GM12878 (cell line): ENCODE measurements around the gene STXBP1. TPM values are rescaled to one million over a fixed set of nuclear protein-coding genes. Genes with fewer than 3 reads are reported as not detected.

Source experiments
- ATAC-seq: fragments of 200-7000 bp; cut with Tn5 transposase; 3 replicates; pipeline ENCODE4 v1.9.1; 2020; ENCODE audit warnings: mild to moderate bottlenecking, moderate library complexity
- BruUV-seq: library from RNA; stranded (reverse); fragments of 400-500 nt; replicated peaks from 2 replicates; lab custom pipeline; 2021; lab: Mats Ljungman, UMichigan
- CTCF ChIA-PET: fragments of 300-600 bp; sonication (Branson Sonifier 250); formaldehyde crosslinking; extraction: SDS; loops from one replicate; lab custom pipeline; 2021; ENCODE audit warnings: inconsistent platforms; lab: Yijun Ruan, JAX
- POLR2A ChIA-PET: fragments of 350-600 bp; formaldehyde crosslinking; extraction: SDS; loops from one replicate; lab custom pipeline; 2021; ENCODE audit warnings: inconsistent platforms; lab: Charles Lee
- RAD21 ChIA-PET: fragments of 300-600 bp; sonication (Branson Sonifier 250); formaldehyde crosslinking; loops from one replicate; lab custom pipeline; 2023; ENCODE audit warnings: antibody characterized with exemption; ENCODE audit not compliant: unreplicated experiment; lab: Charles Lee
- SMC1A ChIA-PET: fragments of 300-600 bp; sonication (Branson Sonifier 250); formaldehyde crosslinking; loops from one replicate; lab custom pipeline; 2023; ENCODE audit not compliant: unreplicated experiment, uncharacterized antibody; lab: Charles Lee
- DNase-seq: peaks from one replicate; pipeline ENCODE4 v3.0.0-alpha.2; 2011; ENCODE audit warnings: low read depth, low spot score
- FAIRE-seq: peaks from 3 replicates; lab custom pipeline; 2011; peaks lifted over from hg19 to GRCh38; lab: Jason Lieb, UNC
- H2AFZ ChIP-seq: 2 replicates; pipeline ENCODE4 v1.6.0; 2011; ENCODE audit warnings: low read depth, low read length, control low read depth; ENCODE audit not compliant: control insufficient read depth
- H3K27ac ChIP-seq: 2 replicates; pipeline ENCODE4 v1.5.1; 2011; ENCODE audit warnings: control low read depth; ENCODE audit not compliant: control insufficient read depth, insufficient read depth
- H3K27me3 ChIP-seq, 2 experiments: replicated peaks in 1 of 2; 2 replicates each; pipeline versions ENCODE4 v1.6.0 to v1.6.1; 2011; ENCODE audit warnings: low read length in 1 of 2; ENCODE audit not compliant: control insufficient read depth in 2 of 2, insufficient read depth in 2 of 2
- H3K36me3 ChIP-seq, 2 experiments: 2 replicates each; pipeline ENCODE4 v1.5.1; 2011; ENCODE audit warnings: low read length in 1 of 2; ENCODE audit not compliant: control insufficient read depth in 2 of 2, insufficient read depth in 2 of 2
- H3K4me1 ChIP-seq: 2 replicates; pipeline ENCODE4 v1.6.1; 2011; ENCODE audit warnings: mild to moderate bottlenecking, low read length, moderate library complexity, mixed read lengths; ENCODE audit not compliant: control insufficient read depth, insufficient read depth
- H3K4me2 ChIP-seq: 2 replicates; pipeline ENCODE4 v1.6.0; 2011; ENCODE audit warnings: control low read depth; ENCODE audit not compliant: control insufficient read depth, insufficient read depth
- H3K4me3 ChIP-seq: fragments of 200-600 bp; sonication (generic); 2 replicates; pipeline ENCODE4 v1.5.1; 2016
- H3K79me2 ChIP-seq: 2 replicates; pipeline ENCODE4 v1.6.0; 2011; ENCODE audit warnings: low read length; ENCODE audit not compliant: control insufficient read depth, insufficient read depth
- H3K9ac ChIP-seq: 2 replicates; pipeline ENCODE4 v1.8.0; 2011; ENCODE audit warnings: low read length, control low read depth, mixed read lengths; ENCODE audit not compliant: control insufficient read depth, insufficient read depth
- H3K9me3 ChIP-seq: replicated peaks from 3 replicates; pipeline ENCODE4 v1.5.1; 2011; ENCODE audit warnings: mild to moderate bottlenecking, low read length; ENCODE audit not compliant: control insufficient read depth, insufficient read depth
- H4K20me1 ChIP-seq: 2 replicates; pipeline ENCODE4 v1.6.0; 2011; ENCODE audit not compliant: control insufficient read depth, insufficient read depth
- ATF7 ChIP-seq: fragments of 450-650 bp; IDR thresholded peaks from 2 replicates; pipeline ENCODE4 v1.6.1; 2016; ENCODE audit warnings: low read depth, mild to moderate bottlenecking
- BHLHE40 ChIP-seq, 2 experiments: fragments of 450-650 bp in 1 of 2; IDR thresholded peaks; 2 replicates each; pipeline ENCODE4 v1.6.1; 2011 to 2017; ENCODE audit warnings: low read depth in 2 of 2, borderline replicate concordance in 1 of 2, improper control_type of control experiment in 1 of 2, low read length in 1 of 2, mild to moderate bottlenecking in 1 of 2
- HDGF ChIP-seq: fragments of 450-650 bp; IDR thresholded peaks from 2 replicates; pipeline ENCODE4 v1.6.1; 2016; ENCODE audit warnings: antibody characterized with exemption
- IKZF2 ChIP-seq, 2 experiments: fragments of 450-650 bp; IDR thresholded peaks; 2 replicates each; pipeline ENCODE4 v1.6.1; 2017; ENCODE audit warnings: mild to moderate bottlenecking in 2 of 2, moderate library complexity in 2 of 2
- IRF4 ChIP-seq: IDR thresholded peaks from 2 replicates; pipeline ENCODE4 v1.6.1; 2011; ENCODE audit warnings: low read depth, low read length
- POLR2AphosphoS2 ChIP-seq: IDR thresholded peaks from 2 replicates; pipeline ENCODE4 v1.6.1; 2011; ENCODE audit warnings: low read depth, mild to moderate bottlenecking, low read length, improper control_type of control experiment, moderate library complexity
- SMC3 ChIP-seq: IDR thresholded peaks from 2 replicates; pipeline ENCODE4 v1.6.1; 2011; ENCODE audit warnings: low read length, improper control_type of control experiment, borderline replicate concordance
- SUPT20H ChIP-seq: IDR thresholded peaks from 2 replicates; pipeline ENCODE4 v1.6.1; 2011; ENCODE audit warnings: low read depth, mild to moderate bottlenecking, low read length, moderate library complexity, borderline replicate concordance; ENCODE audit not compliant: control insufficient read depth
- TARDBP ChIP-seq: IDR thresholded peaks from 2 replicates; pipeline ENCODE4 v1.6.1; 2016; ENCODE audit warnings: borderline replicate concordance
- WGBS: methylation state at CpG from one replicate; pipeline ENCODE4 v1.1.6; 2016; ENCODE audit warnings: low lambda C conversion rate; ENCODE audit not compliant: insufficient replicate concordance, insufficient coverage; ENCODE audit errors: missing lambda C conversion rate; 5-methylcytosine and 5-hydroxymethylcytosine counted together
- in situ Hi-C: fragments of 300-500 bp; cut with MboI; formaldehyde crosslinking; loops from 9 replicates; pipeline ENCODE4 v1.14.3; 2018; ENCODE audit warnings: mixed read lengths
- intact Hi-C: fragments of 100-400 bp; cut with micrococcal nuclease; formaldehyde crosslinking; loops from one replicate; pipeline ENCODE4 v1.14.2; 2022; ENCODE audit not compliant: unreplicated experiment
- polyA plus RNA-seq, 11 experiments: library from polyadenylated mRNA; depleted of rRNA in 4 of 11; unstranded in 6 of 11; stranded (reverse) in 5 of 11; fragments of >200 nt; fragmentation: Nextera tagmentation in 4 of 11; fragmentation: Illumina TruSeq in 1 of 11; extraction: Ambion mirVana in 4 of 11; extraction: Trizol in 1 of 11; gene quantifications; 1 replicate in 1 of 11; 2 replicates in 10 of 11; pipeline versions ENCODE4 v1.2.1 to v1.2.3, GENCODE V29; 2011 to 2016; ENCODE audit warnings: inconsistent platforms in 2 of 11, missing spikeins in 2 of 11, low read depth in 1 of 11
- total RNA-seq, 4 experiments: library from RNA; depleted of rRNA in 3 of 4; stranded (reverse); fragments of >200 nt in 3 of 4; fragmentation: Illumina TruSeq in 1 of 4; extraction: Trizol in 1 of 4; gene quantifications; 2 replicates each; pipeline versions ENCODE4 v1.2.1 to v1.2.3, GENCODE V29; 2013 to 2021
- TF ChIP-seq, protein P1 (sequence below): fragments of 450-650 bp; IDR thresholded peaks from 2 replicates; pipeline ENCODE4 v1.6.1; 2017; ENCODE audit warnings: antibody characterized with exemption, mild to moderate bottlenecking, moderate library complexity
- TF ChIP-seq, protein P2 (sequence below): fragments of 450-650 bp; IDR thresholded peaks from 2 replicates; pipeline ENCODE4 v1.6.1; 2017; ENCODE audit warnings: mild to moderate bottlenecking, moderate library complexity
- TF ChIP-seq, protein P3 (sequence below): fragments of 450-650 bp; formaldehyde crosslinking; IDR thresholded peaks from 2 replicates; pipeline ENCODE4 v1.4.0; 2022; ENCODE audit warnings: mild to moderate bottlenecking, moderate library complexity

STXBP1 gene
- total and polyA plus RNA-seq, 10 of the 15 experiments (the other 5 are each of a cell fraction or from before 2014, with no cell fraction given), result 0.08 to 0.85 (median 0.31) TPM; not detected in 3

DNA sequence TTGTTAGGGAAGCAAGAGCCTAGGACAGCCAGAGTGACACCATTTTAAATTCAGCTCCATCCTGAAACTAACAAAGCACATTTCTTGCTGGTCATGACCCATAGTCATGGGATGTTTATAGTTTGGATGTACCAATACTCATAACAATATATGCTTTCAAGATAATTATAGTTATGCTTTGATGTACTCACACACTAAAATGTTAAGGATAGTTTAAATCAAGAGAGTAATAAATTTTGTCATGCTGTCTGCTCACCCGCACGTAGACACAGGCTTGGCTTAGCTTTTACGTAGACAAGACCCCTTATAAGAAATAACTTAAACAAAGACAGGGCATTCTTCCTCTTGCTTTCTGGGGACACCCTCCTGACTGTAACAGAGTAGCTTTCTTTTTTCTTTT lies 8.9 kb upstream of the STXBP1 start (continued):
- TF ChIP-seq, protein P1, sequence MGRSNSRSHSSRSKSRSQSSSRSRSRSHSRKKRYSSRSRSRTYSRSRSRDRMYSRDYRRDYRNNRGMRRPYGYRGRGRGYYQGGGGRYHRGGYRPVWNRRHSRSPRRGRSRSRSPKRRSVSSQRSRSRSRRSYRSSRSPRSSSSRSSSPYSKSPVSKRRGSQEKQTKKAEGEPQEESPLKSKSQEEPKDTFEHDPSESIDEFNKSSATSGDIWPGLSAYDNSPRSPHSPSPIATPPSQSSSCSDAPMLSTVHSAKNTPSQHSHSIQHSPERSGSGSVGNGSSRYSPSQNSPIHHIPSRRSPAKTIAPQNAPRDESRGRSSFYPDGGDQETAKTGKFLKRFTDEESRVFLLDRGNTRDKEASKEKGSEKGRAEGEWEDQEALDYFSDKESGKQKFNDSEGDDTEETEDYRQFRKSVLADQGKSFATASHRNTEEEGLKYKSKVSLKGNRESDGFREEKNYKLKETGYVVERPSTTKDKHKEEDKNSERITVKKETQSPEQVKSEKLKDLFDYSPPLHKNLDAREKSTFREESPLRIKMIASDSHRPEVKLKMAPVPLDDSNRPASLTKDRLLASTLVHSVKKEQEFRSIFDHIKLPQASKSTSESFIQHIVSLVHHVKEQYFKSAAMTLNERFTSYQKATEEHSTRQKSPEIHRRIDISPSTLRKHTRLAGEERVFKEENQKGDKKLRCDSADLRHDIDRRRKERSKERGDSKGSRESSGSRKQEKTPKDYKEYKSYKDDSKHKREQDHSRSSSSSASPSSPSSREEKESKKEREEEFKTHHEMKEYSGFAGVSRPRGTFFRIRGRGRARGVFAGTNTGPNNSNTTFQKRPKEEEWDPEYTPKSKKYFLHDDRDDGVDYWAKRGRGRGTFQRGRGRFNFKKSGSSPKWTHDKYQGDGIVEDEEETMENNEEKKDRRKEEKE, result no peak

DNA sequence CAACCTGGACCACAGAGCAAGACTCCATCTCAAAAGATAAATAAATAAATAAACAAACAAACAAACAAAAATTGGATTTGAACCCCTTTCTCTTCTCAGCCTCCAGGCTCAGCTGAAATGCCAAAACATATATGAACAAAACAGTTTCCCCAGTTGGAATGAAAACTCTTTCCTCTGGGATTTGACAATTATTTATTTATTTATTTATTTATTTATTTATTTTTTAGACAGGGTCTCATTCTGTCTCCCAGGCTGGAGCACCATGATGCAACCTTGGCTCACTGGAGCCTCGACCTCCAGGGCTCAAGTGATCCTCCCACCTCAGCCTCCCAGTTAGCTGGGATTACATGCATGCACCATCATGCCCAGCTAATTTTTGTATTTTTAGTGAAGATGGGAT lies 6.0 kb upstream of the STXBP1 start:
- no peaks in the 10 kb centered on the region; the same call in 1 of the 2 replicates for H3K4me1 ChIP-seq
- no peak overlapping the region for H3K27ac ChIP-seq
- no peak overlapping the region for H3K9ac ChIP-seq
- no peaks in the 10 kb centered on the region for H3K9me3 ChIP-seq
- RAD21 ChIA-PET, result no interaction called here
- no peaks in the 10 kb centered on the region for H4K20me1 ChIP-seq
- BruUV-seq, result no TSS peak
- SMC1A ChIA-PET, result no interaction called here
- H2AFZ ChIP-seq, result no peak overlapping the region
- no peak overlapping the region for H3K4me2 ChIP-seq
- DNase-seq (no peak), FAIRE-seq (peak; percentile 38), ATAC-seq (no peak)
- CTCF ChIA-PET, result no interaction called here
- H3K4me3 ChIP-seq, result no peak overlapping the region
- H3K79me2 ChIP-seq, result no peaks in the 10 kb centered on the region
- H3K36me3 ChIP-seq, result no peaks in the 10 kb centered on the region
- 0% methylated on average over 1 of the region's 1 CpG for WGBS
- intact Hi-C loops, result no loop called here
- in situ Hi-C loops, result no loop called here
- POLR2A ChIA-PET, result no interaction called here
- peaks cover 4 to 8% of the 10 kb centered on the region in 2 experiments for H3K27me3 ChIP-seq
- TF ChIP-seq IKZF2 (IDR thresholded peaks at IDR 0.05) (no peak), ATF7 (no peak), SUPT20H (no peak), TARDBP (no peak), SMC3 (no peak), BHLHE40 (IDR thresholded peaks at IDR 0.05; ENCODE audit: borderline replicate concordance in 1 of 2, low read depth in 2 of 2, low read length in 1 of 2) (no peak), IRF4 (no peak), HDGF (no peak), POLR2AphosphoS2 (no peak)
- TF ChIP-seq, protein P2, sequence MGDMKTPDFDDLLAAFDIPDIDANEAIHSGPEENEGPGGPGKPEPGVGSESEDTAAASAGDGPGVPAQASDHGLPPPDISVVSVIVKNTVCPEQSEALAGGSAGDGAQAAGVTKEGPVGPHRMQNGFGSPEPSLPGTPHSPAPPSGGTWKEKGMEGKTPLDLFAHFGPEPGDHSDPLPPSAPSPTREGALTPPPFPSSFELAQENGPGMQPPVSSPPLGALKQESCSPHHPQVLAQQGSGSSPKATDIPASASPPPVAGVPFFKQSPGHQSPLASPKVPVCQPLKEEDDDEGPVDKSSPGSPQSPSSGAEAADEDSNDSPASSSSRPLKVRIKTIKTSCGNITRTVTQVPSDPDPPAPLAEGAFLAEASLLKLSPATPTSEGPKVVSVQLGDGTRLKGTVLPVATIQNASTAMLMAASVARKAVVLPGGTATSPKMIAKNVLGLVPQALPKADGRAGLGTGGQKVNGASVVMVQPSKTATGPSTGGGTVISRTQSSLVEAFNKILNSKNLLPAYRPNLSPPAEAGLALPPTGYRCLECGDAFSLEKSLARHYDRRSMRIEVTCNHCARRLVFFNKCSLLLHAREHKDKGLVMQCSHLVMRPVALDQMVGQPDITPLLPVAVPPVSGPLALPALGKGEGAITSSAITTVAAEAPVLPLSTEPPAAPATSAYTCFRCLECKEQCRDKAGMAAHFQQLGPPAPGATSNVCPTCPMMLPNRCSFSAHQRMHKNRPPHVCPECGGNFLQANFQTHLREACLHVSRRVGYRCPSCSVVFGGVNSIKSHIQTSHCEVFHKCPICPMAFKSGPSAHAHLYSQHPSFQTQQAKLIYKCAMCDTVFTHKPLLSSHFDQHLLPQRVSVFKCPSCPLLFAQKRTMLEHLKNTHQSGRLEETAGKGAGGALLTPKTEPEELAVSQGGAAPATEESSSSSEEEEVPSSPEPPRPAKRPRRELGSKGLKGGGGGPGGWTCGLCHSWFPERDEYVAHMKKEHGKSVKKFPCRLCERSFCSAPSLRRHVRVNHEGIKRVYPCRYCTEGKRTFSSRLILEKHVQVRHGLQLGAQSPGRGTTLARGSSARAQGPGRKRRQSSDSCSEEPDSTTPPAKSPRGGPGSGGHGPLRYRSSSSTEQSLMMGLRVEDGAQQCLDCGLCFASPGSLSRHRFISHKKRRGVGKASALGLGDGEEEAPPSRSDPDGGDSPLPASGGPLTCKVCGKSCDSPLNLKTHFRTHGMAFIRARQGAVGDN, result no peak
- TF ChIP-seq, protein P3, sequence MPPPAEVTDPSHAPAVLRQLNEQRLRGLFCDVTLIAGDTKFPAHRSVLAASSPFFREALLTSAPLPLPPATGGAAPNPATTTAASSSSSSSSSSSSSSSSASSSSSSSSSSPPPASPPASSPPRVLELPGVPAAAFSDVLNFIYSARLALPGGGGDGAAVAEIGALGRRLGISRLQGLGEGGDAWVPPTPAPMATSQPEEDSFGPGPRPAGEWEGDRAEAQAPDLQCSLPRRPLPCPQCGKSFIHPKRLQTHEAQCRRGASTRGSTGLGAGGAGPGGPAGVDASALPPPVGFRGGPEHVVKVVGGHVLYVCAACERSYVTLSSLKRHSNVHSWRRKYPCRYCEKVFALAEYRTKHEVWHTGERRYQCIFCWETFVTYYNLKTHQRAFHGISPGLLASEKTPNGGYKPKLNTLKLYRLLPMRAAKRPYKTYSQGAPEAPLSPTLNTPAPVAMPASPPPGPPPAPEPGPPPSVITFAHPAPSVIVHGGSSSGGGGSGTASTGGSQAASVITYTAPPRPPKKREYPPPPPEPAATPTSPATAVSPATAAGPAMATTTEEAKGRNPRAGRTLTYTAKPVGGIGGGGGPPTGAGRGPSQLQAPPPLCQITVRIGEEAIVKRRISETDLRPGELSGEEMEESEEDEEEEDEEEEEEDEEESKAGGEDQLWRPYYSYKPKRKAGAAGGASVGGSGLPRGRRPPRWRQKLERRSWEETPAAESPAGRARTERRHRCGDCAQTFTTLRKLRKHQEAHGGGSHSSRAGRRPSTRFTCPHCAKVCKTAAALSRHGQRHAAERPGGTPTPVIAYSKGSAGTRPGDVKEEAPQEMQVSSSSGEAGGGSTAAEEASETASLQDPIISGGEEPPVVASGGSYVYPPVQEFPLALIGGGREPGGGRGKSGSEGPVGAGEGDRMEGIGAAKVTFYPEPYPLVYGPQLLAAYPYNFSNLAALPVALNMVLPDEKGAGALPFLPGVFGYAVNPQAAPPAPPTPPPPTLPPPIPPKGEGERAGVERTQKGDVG (CRISPR knock-in tag), result no peak
